GM23248 (cell line): Measurements from ENCODE around the gene LDHB. TPM values are rescaled to one million over a fixed set of nuclear protein-coding genes. Genes with fewer than 3 reads are reported as not detected.

Experiments used
- DNase-seq: peaks from one replicate; pipeline ENCODE4 v3.0.0-alpha.2; 2015
- H2AFZ ChIP-seq: fragments of 200-600 bp; sonication (generic); 2 replicates; pipeline ENCODE4 v1.6.1; 2016; ENCODE audit warnings: antibody characterized with exemption
- H3F3A ChIP-seq: fragments of 200-600 bp; sonication (generic); 2 replicates; pipeline ENCODE4 v1.6.1; 2016; ENCODE audit warnings: mild to moderate bottlenecking, antibody characterized with exemption, mixed run types; ENCODE audit not compliant: insufficient read depth
- H3K27ac ChIP-seq: fragments of 200-600 bp; sonication (generic); 2 replicates; pipeline ENCODE4 v1.5.1; 2016; ENCODE audit warnings: mild to moderate bottlenecking
- H3K27me3 ChIP-seq: fragments of 200-600 bp; sonication (generic); replicated peaks from 2 replicates; pipeline ENCODE4 v1.6.1; 2016; ENCODE audit warnings: mild to moderate bottlenecking; ENCODE audit not compliant: insufficient read depth
- H3K36me3 ChIP-seq: fragments of 200-600 bp; sonication (generic); 2 replicates; pipeline ENCODE4 v1.6.1; 2016; ENCODE audit warnings: low read depth, mild to moderate bottlenecking
- H3K4me1 ChIP-seq: fragments of 200-600 bp; sonication (generic); 2 replicates; pipeline ENCODE4 v1.6.1; 2016; ENCODE audit warnings: mild to moderate bottlenecking; ENCODE audit not compliant: insufficient read depth
- H3K4me2 ChIP-seq: fragments of 200-600 bp; sonication (generic); one replicate; pipeline ENCODE4 v1.6.1; 2016; ENCODE audit warnings: mild to moderate bottlenecking; ENCODE audit not compliant: unreplicated experiment
- H3K4me3 ChIP-seq: fragments of 200-600 bp; sonication (generic); 2 replicates; pipeline ENCODE4 v1.5.1; 2016; ENCODE audit warnings: mild to moderate bottlenecking
- H3K79me2 ChIP-seq: fragments of 200-600 bp; sonication (generic); 2 replicates; pipeline ENCODE4 v1.6.1; 2016; ENCODE audit warnings: mild to moderate bottlenecking; ENCODE audit not compliant: insufficient read depth
- H3K9ac ChIP-seq: fragments of 200-600 bp; sonication (generic); 2 replicates; pipeline ENCODE4 v1.6.1; 2016; ENCODE audit warnings: mild to moderate bottlenecking
- H3K9me2 ChIP-seq: fragments of 200-600 bp; sonication (generic); 2 replicates; pipeline ENCODE4 v1.6.1; 2016; ENCODE audit warnings: mixed run types, mild to moderate bottlenecking, moderate library complexity; ENCODE audit not compliant: insufficient read depth
- H3K9me3 ChIP-seq: fragments of 200-600 bp; sonication (generic); one replicate; pipeline ENCODE4 v1.6.1; 2017; ENCODE audit warnings: low read depth
- H4K20me1 ChIP-seq: fragments of 200-600 bp; sonication (generic); 2 replicates; pipeline ENCODE4 v1.6.0; 2016; ENCODE audit not compliant: insufficient read depth
- EZH2 ChIP-seq: fragments of 200-600 bp; sonication (generic); IDR thresholded peaks from 2 replicates; pipeline ENCODE4 v1.6.1; 2018; ENCODE audit warnings: antibody characterized with exemption, mild to moderate bottlenecking; ENCODE audit not compliant: insufficient read depth, poor library complexity, severe bottlenecking
- EZH2phosphoT487 ChIP-seq: fragments of 200-600 bp; sonication (generic); IDR thresholded peaks from 2 replicates; pipeline ENCODE4 v1.6.1; 2018; ENCODE audit warnings: antibody characterized with exemption, moderate library complexity, mild to moderate bottlenecking, low read depth; ENCODE audit not compliant: insufficient read depth
- WGBS, 2 experiments: methylation state at CpG; one replicate each; pipeline ENCODE4 v1.1.6; 2015 to 2017; ENCODE audit warnings: low lambda C conversion rate in 2 of 2, low coverage in 1 of 2; ENCODE audit errors: missing lambda C conversion rate in 2 of 2; 5-methylcytosine and 5-hydroxymethylcytosine counted together
- in situ Hi-C: fragments of 300-500 bp; cut with MboI; formaldehyde crosslinking; loops from 2 replicates; pipeline ENCODE4 v1.15.0; 2020
- polyA plus RNA-seq: library from polyadenylated mRNA; unstranded; fragments of >200 nt; fragmentation: Nextera tagmentation; extraction: Ambion mirVana; gene quantifications from 2 replicates; pipeline ENCODE4 v1.2.1, GENCODE V29; 2016
- total RNA-seq: library from RNA; depleted of rRNA; stranded (reverse); fragments of >200 nt; shearing (Covaris generic); gene quantifications from 2 replicates; pipeline ENCODE4 v1.2.3, GENCODE V29; 2014

LDHB gene
- total and polyA plus RNA-seq, 2 experiments from 2014 or later, result 464 to 497 TPM

DNA sequence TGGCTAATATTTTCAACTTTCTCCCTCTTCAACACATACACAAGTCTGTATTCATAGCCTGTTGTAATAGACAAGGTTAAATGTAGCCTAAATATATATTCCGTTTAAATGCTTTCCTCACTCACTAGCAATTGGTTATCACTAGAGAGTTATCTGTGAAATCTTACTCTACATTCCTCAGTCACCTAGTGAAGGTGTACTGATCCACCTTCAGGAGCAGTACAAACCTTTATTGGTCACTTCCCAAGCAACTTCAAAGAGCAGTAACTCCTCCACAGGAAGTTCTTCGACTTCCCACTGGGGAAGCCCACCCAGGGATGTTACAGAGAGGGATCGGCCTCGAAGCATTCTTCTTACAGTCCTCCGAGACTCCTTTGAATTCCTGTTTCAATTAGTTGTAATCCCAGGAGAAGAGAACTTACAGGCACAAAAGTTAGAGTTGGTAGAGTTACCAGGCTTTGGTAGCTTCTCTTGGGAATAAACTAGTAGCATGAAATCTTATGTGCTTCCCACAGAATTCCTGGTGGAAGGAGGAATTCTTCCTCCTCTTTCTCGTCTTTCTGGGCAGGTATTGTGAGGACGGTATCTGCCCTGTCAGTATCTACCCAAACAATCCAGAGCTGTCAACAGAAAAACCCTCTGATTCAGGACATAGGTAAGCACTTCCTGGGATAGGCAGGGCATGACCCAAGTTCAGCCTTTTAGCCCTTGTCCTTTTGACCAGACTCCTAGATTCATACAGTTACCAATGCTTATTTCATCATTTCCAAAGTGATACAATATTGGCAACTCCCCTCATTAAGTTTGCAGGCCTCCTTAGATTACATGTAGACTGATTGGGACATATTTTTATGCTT lies 53.2 kb downstream of the LDHB start, which contains the start of gene GYS2:
GYS2 (minus strand) TSS at position 603 of the 857 bp plus-strand sequence; CDS start at position 348, 255 bp downstream.
- WGBS, 2 experiments, result 83 to 84% methylated on average over 7 of the region's 7 CpGs
- Histone ChIP-seq H3K4me2 (no peak within 1 kb of the TSS), H4K20me1 (no peaks in the 10 kb centered on the region), H3K9me3 (no peaks in the 10 kb centered on the region), H3K27me3 (no peaks in the 10 kb centered on the region), H3F3A (no peaks in the 10 kb centered on the region), H3K36me3 (no peaks in the 10 kb centered on the region), H3K4me1 (no peaks in the 10 kb centered on the region), H3K79me2 (no peaks in the 10 kb centered on the region), H3K27ac (no peak within 1 kb of the TSS), H3K9ac (no peak within 1 kb of the TSS), H2AFZ (no peak within 1 kb of the TSS), H3K4me3 (no peak within 1 kb of the TSS), H3K9me2 (no peaks in the 10 kb centered on the region)
- TF ChIP-seq EZH2phosphoT487 (no peak), EZH2 (no peak)
- in situ Hi-C loops, result no loop called here
- no peak for DNase-seq

DNA sequence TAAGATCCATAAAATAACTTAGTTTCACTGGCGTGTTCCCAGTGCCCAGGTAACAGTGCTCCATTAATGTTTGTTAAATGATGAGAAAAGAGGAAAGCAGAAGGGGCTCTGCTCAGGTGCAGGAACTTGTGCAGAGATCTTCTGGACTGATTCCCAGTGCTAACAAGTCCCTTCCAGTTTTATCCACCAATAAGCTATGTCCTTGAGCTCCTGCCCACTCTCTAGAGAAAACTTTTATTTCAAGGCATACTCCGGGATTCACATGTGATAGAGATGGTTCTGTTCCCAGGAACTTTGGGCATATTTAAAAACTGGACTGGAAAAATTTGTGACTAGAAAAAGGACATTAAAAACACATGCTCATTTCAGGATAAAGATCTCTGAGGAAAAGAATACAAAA lies 54.9 kb downstream of the LDHB start:
- H3F3A ChIP-seq, result no peaks in the 10 kb centered on the region
- H3K9me2 ChIP-seq, result no peaks in the 10 kb centered on the region
- DNase-seq, result no peak
- no peak for TF ChIP-seq EZH2
- no peak for TF ChIP-seq EZH2phosphoT487
- no peak overlapping the region for H3K4me2 ChIP-seq
- no peaks in the 10 kb centered on the region for H3K36me3 ChIP-seq
- WGBS, 2 experiments, result 5 to 9% methylated on average over 2 of the region's 2 CpGs
- no peaks in the 10 kb centered on the region for H3K79me2 ChIP-seq
- H3K9me3 ChIP-seq, result no peaks in the 10 kb centered on the region
- no peaks in the 10 kb centered on the region for H3K27me3 ChIP-seq
- in situ Hi-C loops, result no loop called here
- H4K20me1 ChIP-seq, result no peaks in the 10 kb centered on the region
- no peaks in the 10 kb centered on the region for H3K4me1 ChIP-seq
- no peak overlapping the region for H2AFZ ChIP-seq
- no peak overlapping the region for H3K27ac ChIP-seq
- H3K4me3 ChIP-seq, result no peak overlapping the region
- no peak overlapping the region for H3K9ac ChIP-seq

DNA sequence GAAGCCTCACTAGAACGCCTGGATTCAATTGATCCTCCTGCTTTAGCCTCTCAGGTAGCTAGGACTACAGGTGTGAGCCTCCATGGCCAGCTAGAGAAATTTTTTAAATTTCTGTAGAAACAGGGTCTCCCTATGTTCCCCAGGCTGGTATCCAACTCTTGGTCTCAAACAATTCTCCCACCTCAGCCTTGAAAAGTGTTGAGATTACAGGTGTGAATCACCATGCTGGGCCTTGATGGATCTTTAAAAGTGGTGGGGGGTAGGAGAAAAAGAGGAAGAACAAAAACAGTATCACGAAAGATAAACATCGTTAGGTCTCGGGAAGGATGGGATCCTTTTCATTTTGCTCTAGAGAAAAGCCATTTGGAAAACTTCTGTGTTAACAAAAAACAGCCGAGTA lies 57.4 kb downstream of the LDHB start:
- no peak for DNase-seq
- no peak overlapping the region for H3K27ac ChIP-seq
- no peaks in the 10 kb centered on the region for H3F3A ChIP-seq

DNA sequence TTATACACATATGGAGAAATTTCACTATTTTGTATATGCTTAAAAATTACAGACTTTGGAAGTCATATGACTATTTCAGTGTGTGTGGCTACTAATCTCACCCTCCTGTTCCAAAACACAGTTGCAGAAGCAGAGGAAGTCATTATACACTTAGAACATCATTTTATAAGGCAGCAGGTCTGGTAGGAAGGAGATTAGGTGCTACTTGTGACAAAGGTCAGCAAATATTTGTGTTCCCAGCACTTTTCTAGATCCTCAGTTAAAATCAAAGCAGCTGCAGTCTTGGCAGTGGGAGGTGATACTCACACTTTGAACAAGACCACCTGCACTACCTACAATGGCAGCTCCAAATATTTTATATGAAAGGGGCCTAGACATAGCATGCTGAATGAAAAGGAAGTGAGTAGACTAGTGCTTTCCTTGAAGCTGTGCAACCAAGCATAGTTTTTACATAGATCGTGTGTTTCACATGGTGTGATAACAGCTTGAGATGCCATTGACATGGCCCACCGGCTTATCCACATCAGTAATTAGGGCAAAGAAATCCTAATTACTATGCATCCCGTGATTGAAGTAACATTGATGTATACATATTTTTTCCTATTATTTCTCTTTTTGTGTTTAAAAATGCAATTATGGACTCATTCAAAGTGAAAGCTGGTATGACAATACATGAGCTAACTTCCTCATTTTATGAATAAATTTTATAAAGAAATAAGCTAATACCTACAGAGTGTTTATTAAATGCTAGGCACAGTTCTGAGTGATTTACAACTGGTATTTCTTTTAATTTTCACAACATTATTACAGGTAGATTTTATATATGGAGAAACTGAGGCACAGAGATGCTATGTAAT lies 58.3 kb downstream of the LDHB start:
- no peaks in the 10 kb centered on the region for H3K27me3 ChIP-seq
- DNase-seq, result no peak
- H3K36me3 ChIP-seq, result no peaks in the 10 kb centered on the region
- no peaks in the 10 kb centered on the region for H4K20me1 ChIP-seq
- H2AFZ ChIP-seq, result no peak overlapping the region
- no peak overlapping the region for H3K9ac ChIP-seq
- 77 to 86% methylated on average over 3 of the region's 3 CpGs for WGBS, 2 experiments
- H3F3A ChIP-seq, result no peaks in the 10 kb centered on the region
- H3K9me2 ChIP-seq, result no peaks in the 10 kb centered on the region
- H3K9me3 ChIP-seq, result no peaks in the 10 kb centered on the region
- H3K27ac ChIP-seq, result no peak overlapping the region
- H3K4me2 ChIP-seq, result no peak overlapping the region
- TF ChIP-seq EZH2, result no peak
- no peak for TF ChIP-seq EZH2phosphoT487
- no peak overlapping the region for H3K4me3 ChIP-seq
- in situ Hi-C loops, result no loop called here
- no peaks in the 10 kb centered on the region for H3K79me2 ChIP-seq
- no peaks in the 10 kb centered on the region for H3K4me1 ChIP-seq

More for the DNA sequence above, 57.4 kb downstream of the LDHB start:
- no peaks in the 10 kb centered on the region for H3K4me1 ChIP-seq
- TF ChIP-seq EZH2phosphoT487, result no peak
- H4K20me1 ChIP-seq, result no peaks in the 10 kb centered on the region
- H2AFZ ChIP-seq, result no peak overlapping the region
- H3K9me3 ChIP-seq, result no peaks in the 10 kb centered on the region
- H3K4me2 ChIP-seq, result no peak overlapping the region
- H3K79me2 ChIP-seq, result no peaks in the 10 kb centered on the region
- in situ Hi-C loops, result no loop called here
- no peak overlapping the region for H3K9ac ChIP-seq
- 28% methylated on average over 5 of the region's 5 CpGs for WGBS, 2 experiments
- H3K27me3 ChIP-seq, result no peaks in the 10 kb centered on the region
- H3K4me3 ChIP-seq, result no peak overlapping the region
- no peaks in the 10 kb centered on the region for H3K9me2 ChIP-seq
- H3K36me3 ChIP-seq, result no peaks in the 10 kb centered on the region
